ENCODE data around the gene TBCD.

The TBCD gene

DNA sequence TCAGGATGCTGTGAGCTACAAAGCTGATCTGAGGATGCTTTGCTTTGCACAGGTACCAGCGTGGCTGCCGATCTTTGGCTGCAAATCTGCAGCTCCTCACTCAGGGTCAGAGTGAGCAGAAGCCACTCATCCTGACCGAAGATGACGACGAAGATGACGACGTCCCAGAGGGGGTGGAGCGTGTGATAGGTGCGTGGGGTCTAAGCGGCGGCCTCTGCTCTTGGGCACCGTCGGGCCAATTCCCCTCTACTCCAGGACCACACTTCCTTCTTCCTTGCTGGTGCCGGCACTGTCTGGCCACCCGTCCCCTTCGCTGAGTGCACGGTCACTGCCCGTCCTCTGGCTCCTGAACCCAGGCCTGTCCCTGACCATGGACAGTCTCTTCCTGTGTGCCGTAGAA lies 54.0 kb downstream of the TBCD start (continued):
- no peak for TF ChIP-seq ZNF654 (tag by site-specific recombination; IDR thresholded peaks at IDR 0.05; ENCODE audit: low read depth)
- TF ChIP-seq ZBTB21 (tag by site-specific recombination; IDR thresholded peaks at IDR 0.05) = no peak
- TF ChIP-seq, protein P1, sequence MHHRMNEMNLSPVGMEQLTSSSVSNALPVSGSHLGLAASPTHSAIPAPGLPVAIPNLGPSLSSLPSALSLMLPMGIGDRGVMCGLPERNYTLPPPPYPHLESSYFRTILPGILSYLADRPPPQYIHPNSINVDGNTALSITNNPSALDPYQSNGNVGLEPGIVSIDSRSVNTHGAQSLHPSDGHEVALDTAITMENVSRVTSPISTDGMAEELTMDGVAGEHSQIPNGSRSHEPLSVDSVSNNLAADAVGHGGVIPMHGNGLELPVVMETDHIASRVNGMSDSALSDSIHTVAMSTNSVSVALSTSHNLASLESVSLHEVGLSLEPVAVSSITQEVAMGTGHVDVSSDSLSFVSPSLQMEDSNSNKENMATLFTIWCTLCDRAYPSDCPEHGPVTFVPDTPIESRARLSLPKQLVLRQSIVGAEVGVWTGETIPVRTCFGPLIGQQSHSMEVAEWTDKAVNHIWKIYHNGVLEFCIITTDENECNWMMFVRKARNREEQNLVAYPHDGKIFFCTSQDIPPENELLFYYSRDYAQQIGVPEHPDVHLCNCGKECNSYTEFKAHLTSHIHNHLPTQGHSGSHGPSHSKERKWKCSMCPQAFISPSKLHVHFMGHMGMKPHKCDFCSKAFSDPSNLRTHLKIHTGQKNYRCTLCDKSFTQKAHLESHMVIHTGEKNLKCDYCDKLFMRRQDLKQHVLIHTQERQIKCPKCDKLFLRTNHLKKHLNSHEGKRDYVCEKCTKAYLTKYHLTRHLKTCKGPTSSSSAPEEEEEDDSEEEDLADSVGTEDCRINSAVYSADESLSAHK (tag by site-specific recombination; IDR thresholded peaks at IDR 0.05) = no peak

DNA sequence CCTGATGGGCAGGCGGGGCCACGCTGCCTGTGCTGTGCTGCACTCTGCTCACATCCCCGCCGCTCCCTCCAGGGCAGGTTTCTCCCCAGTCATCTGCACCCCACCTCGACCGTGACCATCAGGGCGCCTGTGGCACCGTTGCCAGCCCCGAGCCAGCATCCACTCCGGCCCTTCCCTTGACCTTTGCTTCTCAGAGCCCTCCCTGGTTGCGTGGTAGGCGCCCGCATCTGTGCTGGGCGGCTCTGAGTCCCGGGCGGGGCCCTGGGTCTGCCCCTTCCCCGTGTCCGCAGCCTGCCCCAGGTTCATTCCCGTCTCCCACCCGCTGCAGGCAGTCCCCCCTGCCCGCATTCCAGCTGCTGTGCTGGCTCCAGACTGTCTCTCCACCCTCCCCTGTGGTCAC lies 54.8 kb downstream of the TBCD start:
- no peaks in the 10 kb centered on the region for H3K4me1 ChIP-seq (ENCODE audit: control insufficient read depth, insufficient read depth, low read length)
- peaks cover 3 to 53% of the 10 kb centered on the region in 2 experiments; a peak in 2 of 3 replicates for H3K36me3 ChIP-seq (ENCODE audit: control insufficient read depth in 2 of 2, insufficient read depth in 1 of 2, low read length in 2 of 2)
- ChIA-PET POLR2A (no interaction called here), CTCF (no interaction called here)
- TF ChIP-seq OSR2 (tag by site-specific recombination; IDR thresholded peaks at IDR 0.05) (no peak), ZNF670 (tag by site-specific recombination; IDR thresholded peaks at IDR 0.05; ENCODE audit: low read depth) (no peak), ZNF37A (tag by site-specific recombination; IDR thresholded peaks at IDR 0.05) (no peak), ZBTB21 (tag by site-specific recombination; IDR thresholded peaks at IDR 0.05) (no peak), ZFP69B (tag by site-specific recombination; IDR thresholded peaks at IDR 0.05) (no peak), ZNF610 (tag by site-specific recombination; IDR thresholded peaks at IDR 0.05; ENCODE audit: borderline replicate concordance) (no peak), KLF16 (tag by site-specific recombination; IDR thresholded peaks at IDR 0.05) (no peak), ZNF549 (tag by site-specific recombination; IDR thresholded peaks at IDR 0.05) (no peak), ZNF629 (tag by site-specific recombination; IDR thresholded peaks at IDR 0.05) (no peak), ZNF701 (tag by site-specific recombination; IDR thresholded peaks at IDR 0.05) (no peak), ZBTB20 (tag by site-specific recombination; IDR thresholded peaks at IDR 0.05) (no peak), SALL2 (tag by site-specific recombination; IDR thresholded peaks at IDR 0.05; ENCODE audit: borderline replicate concordance) (no peak), YY1 (tag by site-specific recombination; IDR thresholded peaks at IDR 0.05) (no peak), ZNF544 (tag by site-specific recombination; IDR thresholded peaks at IDR 0.05) (no peak)
- TF ChIP-seq, protein P1 (tag by site-specific recombination; IDR thresholded peaks at IDR 0.05) = no peak
- TF ChIP-seq, protein P2, sequence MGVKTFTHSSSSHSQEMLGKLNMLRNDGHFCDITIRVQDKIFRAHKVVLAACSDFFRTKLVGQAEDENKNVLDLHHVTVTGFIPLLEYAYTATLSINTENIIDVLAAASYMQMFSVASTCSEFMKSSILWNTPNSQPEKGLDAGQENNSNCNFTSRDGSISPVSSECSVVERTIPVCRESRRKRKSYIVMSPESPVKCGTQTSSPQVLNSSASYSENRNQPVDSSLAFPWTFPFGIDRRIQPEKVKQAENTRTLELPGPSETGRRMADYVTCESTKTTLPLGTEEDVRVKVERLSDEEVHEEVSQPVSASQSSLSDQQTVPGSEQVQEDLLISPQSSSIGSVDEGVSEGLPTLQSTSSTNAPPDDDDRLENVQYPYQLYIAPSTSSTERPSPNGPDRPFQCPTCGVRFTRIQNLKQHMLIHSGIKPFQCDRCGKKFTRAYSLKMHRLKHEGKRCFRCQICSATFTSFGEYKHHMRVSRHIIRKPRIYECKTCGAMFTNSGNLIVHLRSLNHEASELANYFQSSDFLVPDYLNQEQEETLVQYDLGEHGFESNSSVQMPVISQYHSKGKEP (tag by site-specific recombination; IDR thresholded peaks at IDR 0.05) = no peak
- no peak overlapping the region for H3K4me3 ChIP-seq (ENCODE audit: low read depth, low read length)
- H3K27ac ChIP-seq (ENCODE audit: extremely low read depth, low read depth, low read length) = no peak overlapping the region
- no peaks in the 10 kb centered on the region for H3K9me3 ChIP-seq (ENCODE audit: control insufficient read depth, insufficient read depth, low read depth, low read length)

DNA sequence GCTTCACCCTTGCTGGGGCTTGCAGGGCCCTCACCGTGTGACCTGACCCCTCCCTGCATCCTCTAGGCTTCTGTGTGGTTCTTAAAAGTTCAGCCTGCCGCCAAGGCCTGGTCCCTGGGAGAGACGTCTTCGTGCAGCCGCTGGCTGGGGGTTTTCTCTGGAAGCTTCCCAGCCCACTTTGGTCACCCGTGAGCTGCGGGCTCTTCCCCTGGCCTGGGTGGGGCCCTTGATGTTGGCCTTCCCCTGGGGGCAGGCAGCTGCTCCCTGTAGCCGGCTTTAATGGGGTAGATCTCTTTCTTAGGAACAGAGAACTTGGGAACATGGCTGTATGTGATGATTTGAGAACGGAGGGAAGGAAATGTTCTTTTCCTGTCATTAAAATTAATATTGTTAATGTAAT lies 55.2 kb downstream of the TBCD start:
- Histone ChIP-seq H3K9me3 (ENCODE audit: control insufficient read depth, insufficient read depth, low read depth, low read length) (no peaks in the 10 kb centered on the region), H3K4me3 (ENCODE audit: low read depth, low read length) (no peak overlapping the region), H3K4me1 (ENCODE audit: control insufficient read depth, insufficient read depth, low read length) (no peaks in the 10 kb centered on the region), H3K27ac (ENCODE audit: extremely low read depth, low read depth, low read length) (no peak overlapping the region), H3K36me3 (ENCODE audit: control insufficient read depth in 2 of 2, insufficient read depth in 1 of 2, low read length in 2 of 2) (peaks cover 3 to 55% of the 10 kb centered on the region in 2 experiments; a peak in 2 of 3 replicates)
- CTCF ChIA-PET = no interaction called here
- POLR2A ChIA-PET = no interaction called here
- no peak for TF ChIP-seq ZNF830 (tag by site-specific recombination; IDR thresholded peaks at IDR 0.05; ENCODE audit: low read depth)
- no peak for TF ChIP-seq ZNF510 (tag by site-specific recombination; IDR thresholded peaks at IDR 0.05; ENCODE audit: insufficient replicate concordance)
- no peak for TF ChIP-seq ZNF202 (tag by site-specific recombination; IDR thresholded peaks at IDR 0.05; ENCODE audit: borderline replicate concordance)
- TF ChIP-seq, protein P3, sequence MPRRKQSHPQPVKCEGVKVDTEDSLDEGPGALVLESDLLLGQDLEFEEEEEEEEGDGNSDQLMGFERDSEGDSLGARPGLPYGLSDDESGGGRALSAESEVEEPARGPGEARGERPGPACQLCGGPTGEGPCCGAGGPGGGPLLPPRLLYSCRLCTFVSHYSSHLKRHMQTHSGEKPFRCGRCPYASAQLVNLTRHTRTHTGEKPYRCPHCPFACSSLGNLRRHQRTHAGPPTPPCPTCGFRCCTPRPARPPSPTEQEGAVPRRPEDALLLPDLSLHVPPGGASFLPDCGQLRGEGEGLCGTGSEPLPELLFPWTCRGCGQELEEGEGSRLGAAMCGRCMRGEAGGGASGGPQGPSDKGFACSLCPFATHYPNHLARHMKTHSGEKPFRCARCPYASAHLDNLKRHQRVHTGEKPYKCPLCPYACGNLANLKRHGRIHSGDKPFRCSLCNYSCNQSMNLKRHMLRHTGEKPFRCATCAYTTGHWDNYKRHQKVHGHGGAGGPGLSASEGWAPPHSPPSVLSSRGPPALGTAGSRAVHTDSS (tag by site-specific recombination; IDR thresholded peaks at IDR 0.05) = no peak
- no peak for TF ChIP-seq BCL11B (tag by site-specific recombination; IDR thresholded peaks at IDR 0.05; ENCODE audit: low read depth)
- TF ChIP-seq, protein P1 (tag by site-specific recombination; IDR thresholded peaks at IDR 0.05) = no peak

Measured in HEK293 (cell line).